SK-N-SH treated with all-trans-retinoic acid at 6 μM for 48 hours (cell line): ENCODE data around the gene MBD5.

Experiments
- ATAC-seq: fragments of 200-7000 bp; cut with Tn5 transposase; 3 replicates; pipeline ENCODE4 v1.9.1; 2020; ENCODE audit warnings: mild to moderate bottlenecking, moderate library complexity
- ARNTL ChIP-seq: fragments of 450-650 bp; formaldehyde crosslinking; IDR thresholded peaks from 2 replicates; pipeline ENCODE4 v1.5.0; 2020; ENCODE audit warnings: low read depth, mild to moderate bottlenecking, moderate library complexity, borderline replicate concordance
- BACH2 ChIP-seq: fragments of 250-450 bp; sonication (Bioruptor Pico); IDR thresholded peaks from 2 replicates; pipeline ENCODE4 v1.9.0; 2021; ENCODE audit warnings: mild to moderate bottlenecking, borderline replicate concordance
- CREB5 ChIP-seq: fragments of 250-450 bp; sonication (Bioruptor Pico); IDR thresholded peaks from 2 replicates; pipeline ENCODE4 v1.5.1; 2020; ENCODE audit warnings: low read depth, mild to moderate bottlenecking, moderate library complexity
- CSDC2 ChIP-seq: fragments of 250-450 bp; sonication (Bioruptor Pico); IDR thresholded peaks from 2 replicates; pipeline ENCODE4 v1.5.0; 2020; ENCODE audit warnings: mild to moderate bottlenecking, moderate library complexity
- CSRNP3 ChIP-seq: fragments of 250-450 bp; sonication (Bioruptor Pico); IDR thresholded peaks from 2 replicates; pipeline ENCODE4 v1.5.1; 2021; ENCODE audit warnings: mild to moderate bottlenecking, moderate library complexity
- ESRRG ChIP-seq: fragments of 250-450 bp; sonication (Bioruptor Pico); IDR thresholded peaks from 2 replicates; pipeline ENCODE4 v1.6.1; 2021; ENCODE audit warnings: mild to moderate bottlenecking
- GLIS3 ChIP-seq: fragments of 250-450 bp; sonication (Bioruptor Pico); IDR thresholded peaks from 2 replicates; pipeline ENCODE4 v1.5.0; 2020; ENCODE audit warnings: mild to moderate bottlenecking, moderate library complexity
- ISL1 ChIP-seq: fragments of 250-450 bp; sonication (Bioruptor Pico); IDR thresholded peaks from 2 replicates; pipeline ENCODE4 v2.1.2; 2022; ENCODE audit warnings: mild to moderate bottlenecking, moderate library complexity
- POU6F1 ChIP-seq: fragments of 250-450 bp; sonication (Bioruptor Pico); IDR thresholded peaks from 2 replicates; pipeline ENCODE4 v1.8.0; 2021; ENCODE audit warnings: low read depth, mild to moderate bottlenecking, moderate library complexity, borderline replicate concordance
- PPARA ChIP-seq: fragments of 250-450 bp; sonication (Bioruptor Pico); IDR thresholded peaks from 2 replicates; pipeline ENCODE4 v1.5.0; 2020; ENCODE audit warnings: mild to moderate bottlenecking, borderline replicate concordance
- SNAI2 ChIP-seq: fragments of 250-450 bp; sonication (Bioruptor Pico); IDR thresholded peaks from 2 replicates; pipeline ENCODE4 v1.5.0; 2020; ENCODE audit warnings: mild to moderate bottlenecking, moderate library complexity
- TCF4 ChIP-seq: fragments of 250-450 bp; sonication (Bioruptor Pico); IDR thresholded peaks from 2 replicates; pipeline ENCODE4 v1.8.0; 2021; ENCODE audit warnings: mild to moderate bottlenecking, moderate library complexity, borderline replicate concordance
- TOX ChIP-seq: fragments of 250-450 bp; sonication (Bioruptor Pico); IDR thresholded peaks from 2 replicates; pipeline ENCODE4 v1.8.0; 2021; ENCODE audit warnings: mild to moderate bottlenecking, moderate library complexity, borderline replicate concordance
- ZC3H10 ChIP-seq: fragments of 250-450 bp; sonication (Bioruptor Pico); IDR thresholded peaks from 2 replicates; pipeline ENCODE4 v1.5.1; 2021; ENCODE audit warnings: mild to moderate bottlenecking, moderate library complexity
- ZFP3 ChIP-seq: fragments of 250-450 bp; sonication (Bioruptor Pico); IDR thresholded peaks from 2 replicates; pipeline ENCODE4 v1.5.0; 2020; ENCODE audit warnings: mild to moderate bottlenecking, moderate library complexity
- ZNF565 ChIP-seq: fragments of 450-650 bp; formaldehyde crosslinking; conservative IDR thresholded peaks from 2 replicates; pipeline ENCODE4 v1.5.0; 2020; ENCODE audit warnings: low read depth, mild to moderate bottlenecking, moderate library complexity
- ZNF70 ChIP-seq: fragments of 450-650 bp; formaldehyde crosslinking; IDR thresholded peaks from 2 replicates; pipeline ENCODE4 v1.5.0; 2020; ENCODE audit warnings: mild to moderate bottlenecking, moderate library complexity
- ZNF8 ChIP-seq: fragments of 450-650 bp; formaldehyde crosslinking; IDR thresholded peaks from 2 replicates; pipeline ENCODE4 v1.5.0; 2020; ENCODE audit warnings: mild to moderate bottlenecking, moderate library complexity
- TF ChIP-seq, protein P1 (sequence below): fragments of 250-450 bp; sonication (Bioruptor Pico); IDR thresholded peaks from 2 replicates; pipeline ENCODE4 v1.8.0; 2020; ENCODE audit warnings: mild to moderate bottlenecking, moderate library complexity, borderline replicate concordance
- TF ChIP-seq, protein P2 (sequence below): fragments of 250-450 bp; sonication (Bioruptor Pico); IDR thresholded peaks from 2 replicates; pipeline ENCODE4 v1.5.0; 2020; ENCODE audit warnings: mild to moderate bottlenecking, moderate library complexity

MBD5 gene

GRCh38 chr2:148531669-148532428 lies 511.0 kb downstream of the MBD5 start:
- no peak for ATAC-seq
- TF ChIP-seq TOX (CRISPR knock-in tag) (no peak), ISL1 (CRISPR knock-in tag) (no peak), ZC3H10 (CRISPR knock-in tag) (no peak), ZFP3 (CRISPR knock-in tag) (no peak)

DNA sequence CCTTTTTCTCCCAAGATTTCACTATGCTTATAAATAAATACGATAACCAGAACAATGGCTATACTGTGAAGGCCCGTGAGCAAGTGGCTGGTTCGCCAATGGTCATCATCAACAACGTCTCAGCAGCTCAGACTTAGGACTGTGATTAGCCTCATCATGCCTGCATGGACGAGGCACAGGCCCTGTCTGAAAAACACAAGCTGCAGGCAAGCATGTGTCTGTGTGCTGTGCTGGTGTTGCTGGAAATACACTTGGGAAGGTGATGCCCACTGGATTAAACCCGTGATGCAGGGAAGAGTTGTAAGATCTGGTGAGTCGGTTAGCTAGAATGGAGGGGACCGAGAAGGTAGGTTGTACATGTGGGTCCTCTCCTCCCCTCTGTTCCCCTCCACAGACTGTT lies 512.1 kb downstream of the MBD5 start:
- ATAC-seq = no peak
- TF ChIP-seq POU6F1 (no peak), ZFP3 (CRISPR knock-in tag) (no peak), GLIS3 (no peak), CSRNP3 (CRISPR knock-in tag) (no peak), TOX (CRISPR knock-in tag) (no peak), CSDC2 (CRISPR knock-in tag) (no peak), ISL1 (CRISPR knock-in tag) (no peak), ARNTL (CRISPR knock-in tag) (no peak), PPARA (CRISPR knock-in tag) (no peak), ZC3H10 (CRISPR knock-in tag) (no peak)
- TF ChIP-seq, all 23 proteins: peak for 0

GRCh38 chr2:148533685-148534084 lies 512.8 kb downstream of the MBD5 start:
- ATAC-seq = no peak
- no peak for TF ChIP-seq SNAI2 (CRISPR knock-in tag)
- no peak for TF ChIP-seq CREB5 (CRISPR knock-in tag)
- TF ChIP-seq ZNF565 (CRISPR knock-in tag) = no peak
- no peak for TF ChIP-seq PPARA (CRISPR knock-in tag)
- TF ChIP-seq, protein P1, sequence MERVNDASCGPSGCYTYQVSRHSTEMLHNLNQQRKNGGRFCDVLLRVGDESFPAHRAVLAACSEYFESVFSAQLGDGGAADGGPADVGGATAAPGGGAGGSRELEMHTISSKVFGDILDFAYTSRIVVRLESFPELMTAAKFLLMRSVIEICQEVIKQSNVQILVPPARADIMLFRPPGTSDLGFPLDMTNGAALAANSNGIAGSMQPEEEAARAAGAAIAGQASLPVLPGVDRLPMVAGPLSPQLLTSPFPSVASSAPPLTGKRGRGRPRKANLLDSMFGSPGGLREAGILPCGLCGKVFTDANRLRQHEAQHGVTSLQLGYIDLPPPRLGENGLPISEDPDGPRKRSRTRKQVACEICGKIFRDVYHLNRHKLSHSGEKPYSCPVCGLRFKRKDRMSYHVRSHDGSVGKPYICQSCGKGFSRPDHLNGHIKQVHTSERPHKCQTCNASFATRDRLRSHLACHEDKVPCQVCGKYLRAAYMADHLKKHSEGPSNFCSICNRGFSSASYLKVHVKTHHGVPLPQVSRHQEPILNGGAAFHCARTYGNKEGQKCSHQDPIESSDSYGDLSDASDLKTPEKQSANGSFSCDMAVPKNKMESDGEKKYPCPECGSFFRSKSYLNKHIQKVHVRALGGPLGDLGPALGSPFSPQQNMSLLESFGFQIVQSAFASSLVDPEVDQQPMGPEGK = no peak
- TF ChIP-seq TOX (CRISPR knock-in tag) = no peak
- TF ChIP-seq ZNF8 (CRISPR knock-in tag) = no peak
- no peak for TF ChIP-seq ZNF70 (CRISPR knock-in tag)
- TF ChIP-seq, protein P2, sequence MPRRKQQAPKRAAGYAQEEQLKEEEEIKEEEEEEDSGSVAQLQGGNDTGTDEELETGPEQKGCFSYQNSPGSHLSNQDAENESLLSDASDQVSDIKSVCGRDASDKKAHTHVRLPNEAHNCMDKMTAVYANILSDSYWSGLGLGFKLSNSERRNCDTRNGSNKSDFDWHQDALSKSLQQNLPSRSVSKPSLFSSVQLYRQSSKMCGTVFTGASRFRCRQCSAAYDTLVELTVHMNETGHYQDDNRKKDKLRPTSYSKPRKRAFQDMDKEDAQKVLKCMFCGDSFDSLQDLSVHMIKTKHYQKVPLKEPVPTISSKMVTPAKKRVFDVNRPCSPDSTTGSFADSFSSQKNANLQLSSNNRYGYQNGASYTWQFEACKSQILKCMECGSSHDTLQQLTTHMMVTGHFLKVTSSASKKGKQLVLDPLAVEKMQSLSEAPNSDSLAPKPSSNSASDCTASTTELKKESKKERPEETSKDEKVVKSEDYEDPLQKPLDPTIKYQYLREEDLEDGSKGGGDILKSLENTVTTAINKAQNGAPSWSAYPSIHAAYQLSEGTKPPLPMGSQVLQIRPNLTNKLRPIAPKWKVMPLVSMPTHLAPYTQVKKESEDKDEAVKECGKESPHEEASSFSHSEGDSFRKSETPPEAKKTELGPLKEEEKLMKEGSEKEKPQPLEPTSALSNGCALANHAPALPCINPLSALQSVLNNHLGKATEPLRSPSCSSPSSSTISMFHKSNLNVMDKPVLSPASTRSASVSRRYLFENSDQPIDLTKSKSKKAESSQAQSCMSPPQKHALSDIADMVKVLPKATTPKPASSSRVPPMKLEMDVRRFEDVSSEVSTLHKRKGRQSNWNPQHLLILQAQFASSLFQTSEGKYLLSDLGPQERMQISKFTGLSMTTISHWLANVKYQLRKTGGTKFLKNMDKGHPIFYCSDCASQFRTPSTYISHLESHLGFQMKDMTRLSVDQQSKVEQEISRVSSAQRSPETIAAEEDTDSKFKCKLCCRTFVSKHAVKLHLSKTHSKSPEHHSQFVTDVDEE (CRISPR knock-in tag) = no peak
- no peak for TF ChIP-seq TCF4 (CRISPR knock-in tag)
- TF ChIP-seq CSDC2 (CRISPR knock-in tag) = no peak
- no peak for TF ChIP-seq ESRRG (CRISPR knock-in tag)
- TF ChIP-seq BACH2 = no peak
- TF ChIP-seq ZFP3 (CRISPR knock-in tag) = no peak
